H9 (cell line): ENCODE data around the gene LGR5. TPM values are rescaled to one million over a fixed set of nuclear protein-coding genes. Genes with fewer than 3 reads are reported as not detected.

ENCODE experiments used
- DNase-seq: peaks from one replicate; pipeline ENCODE4 v3.0.0-alpha.2; 2017
- H2AFZ ChIP-seq: one replicate; pipeline ENCODE4 v1.6.1; 2013; ENCODE audit warnings: mild to moderate bottlenecking, low read length, control low read depth, moderate library complexity
- H2AK5ac ChIP-seq: 2 replicates; pipeline ENCODE4 v1.6.1; 2013; ENCODE audit warnings: low read length, control low read depth, mixed read lengths; ENCODE audit not compliant: insufficient read length
- H2BK120ac ChIP-seq: one replicate; pipeline ENCODE4 v1.6.1; 2013; ENCODE audit warnings: low read depth, mild to moderate bottlenecking, low read length, control low read depth, inconsistent platforms; ENCODE audit not compliant: poor library complexity, severe bottlenecking
- H2BK12ac ChIP-seq: 2 replicates; pipeline ENCODE4 v1.6.1; 2013; ENCODE audit warnings: low read length, control low read depth, mixed read lengths, low read depth; ENCODE audit not compliant: insufficient read length
- H2BK15ac ChIP-seq: 2 replicates; pipeline ENCODE4 v1.6.1; 2013; ENCODE audit warnings: low read depth, low read length, control low read depth
- H2BK20ac ChIP-seq: one replicate; pipeline ENCODE4 v1.6.1; 2013; ENCODE audit warnings: low read depth, mild to moderate bottlenecking, low read length, control low read depth, inconsistent platforms; ENCODE audit not compliant: poor library complexity, severe bottlenecking
- H2BK5ac ChIP-seq: 2 replicates; pipeline ENCODE4 v1.6.1; 2013; ENCODE audit warnings: low read length, control low read depth, mixed read lengths; ENCODE audit not compliant: insufficient read length
- H3K14ac ChIP-seq: 2 replicates; pipeline ENCODE4 v1.6.1; 2013; ENCODE audit warnings: low read length, control low read depth; ENCODE audit not compliant: insufficient read depth
- H3K18ac ChIP-seq: 2 replicates; pipeline ENCODE4 v1.6.1; 2013; ENCODE audit warnings: low read depth, mild to moderate bottlenecking, mixed read lengths, low read length, control low read depth; ENCODE audit not compliant: insufficient read length
- H3K23ac ChIP-seq: 2 replicates; pipeline ENCODE4 v1.6.1; 2013; ENCODE audit warnings: low read length, control low read depth, mixed read lengths, low read depth; ENCODE audit not compliant: insufficient read length
- H3K23me2 ChIP-seq: 2 replicates; pipeline ENCODE4 v1.6.1; 2013; ENCODE audit warnings: low read depth, mild to moderate bottlenecking, mixed read lengths, low read length, control low read depth; ENCODE audit not compliant: insufficient read length, poor library complexity, severe bottlenecking
- H3K27ac ChIP-seq: 2 replicates; pipeline ENCODE4 v1.5.1; 2013; ENCODE audit warnings: low read length, control low read depth, mixed read lengths, low read depth; ENCODE audit not compliant: insufficient read length
- H3K27me3 ChIP-seq: 2 replicates; pipeline ENCODE4 v1.6.1; 2013; ENCODE audit warnings: low read length, control low read depth, inconsistent platforms; ENCODE audit not compliant: insufficient read depth
- H3K4ac ChIP-seq: 2 replicates; pipeline ENCODE4 v1.6.1; 2013; ENCODE audit warnings: low read depth, mild to moderate bottlenecking, control low read depth, inconsistent platforms, low read length, moderate library complexity
- H3K4me1 ChIP-seq: 2 replicates; pipeline ENCODE4 v1.6.1; 2013; ENCODE audit warnings: low read length, control low read depth, inconsistent platforms; ENCODE audit not compliant: insufficient read depth
- H3K4me2 ChIP-seq: 2 replicates; pipeline ENCODE4 v1.6.1; 2013; ENCODE audit warnings: low read length, control low read depth, mixed read lengths; ENCODE audit not compliant: insufficient read length, insufficient read depth
- H3K56ac ChIP-seq: 2 replicates; pipeline ENCODE4 v1.6.1; 2013; ENCODE audit warnings: low read depth, mild to moderate bottlenecking, mixed read lengths, low read length, control low read depth; ENCODE audit not compliant: insufficient read length
- H3K79me1 ChIP-seq: 2 replicates; pipeline ENCODE4 v1.6.1; 2013; ENCODE audit warnings: low read depth, mild to moderate bottlenecking, moderate library complexity, low read length, control low read depth, inconsistent platforms; ENCODE audit not compliant: insufficient read depth, poor library complexity, severe bottlenecking
- H3K79me2 ChIP-seq: 2 replicates; pipeline ENCODE4 v1.6.1; 2013; ENCODE audit warnings: low read length, control low read depth, inconsistent platforms; ENCODE audit not compliant: insufficient read depth
- H3K9ac ChIP-seq: 2 replicates; pipeline ENCODE4 v1.6.1; 2013; ENCODE audit warnings: low read length, control low read depth, mixed read lengths; ENCODE audit not compliant: insufficient read length; ENCODE audit errors: extremely low read depth
- H3K9me3 ChIP-seq: one replicate; pipeline ENCODE4 v1.6.1; 2013; ENCODE audit warnings: low read depth, low read length, inconsistent platforms; ENCODE audit not compliant: control insufficient read depth
- H3T11ph ChIP-seq: one replicate; pipeline ENCODE4 v1.6.1; 2013; ENCODE audit warnings: mild to moderate bottlenecking, low read length, control low read depth, inconsistent platforms
- H4K20me1 ChIP-seq: one replicate; pipeline ENCODE4 v1.6.1; 2013; ENCODE audit not compliant: control insufficient read depth, insufficient read length, insufficient read depth
- H4K5ac ChIP-seq: 2 replicates; pipeline ENCODE4 v1.6.1; 2013; ENCODE audit warnings: low read depth, mild to moderate bottlenecking, mixed read lengths, low read length, control low read depth; ENCODE audit not compliant: insufficient read length
- H4K8ac ChIP-seq: replicated peaks from 2 replicates; pipeline ENCODE4 v1.6.1; 2013; ENCODE audit warnings: low read length, control low read depth, mixed read lengths, low read depth; ENCODE audit not compliant: insufficient read length
- H4K91ac ChIP-seq: 2 replicates; pipeline ENCODE4 v1.6.1; 2013; ENCODE audit warnings: low read depth, mild to moderate bottlenecking, moderate library complexity, mixed read lengths, low read length, control low read depth; ENCODE audit not compliant: insufficient read length
- H3K27ac Mint-ChIP-seq, 3 experiments: 2 replicates in 2 of 3; 3 replicates in 1 of 3; pipeline ENCODE4 v1.8.0; 2020 to 2021; ENCODE audit warnings: mixed read lengths in 3 of 3, mild to moderate bottlenecking in 1 of 3, moderate library complexity in 1 of 3
- H3K27me3 Mint-ChIP-seq: 2 replicates; pipeline ENCODE4 v1.8.0; 2021; ENCODE audit warnings: low read depth, mild to moderate bottlenecking, moderate library complexity, mixed read lengths
- H3K36me3 Mint-ChIP-seq, 3 experiments: 2 replicates in 2 of 3; 3 replicates in 1 of 3; pipeline ENCODE4 v1.8.0; 2020 to 2021; ENCODE audit warnings: low read depth in 3 of 3, mixed read lengths in 3 of 3; ENCODE audit not compliant: insufficient read depth in 1 of 3
- H3K4me1 Mint-ChIP-seq, 2 experiments: 2 replicates each; pipeline ENCODE4 v1.8.0; 2020; ENCODE audit warnings: mixed read lengths in 2 of 2
- H3K4me3 Mint-ChIP-seq, 2 experiments: 2 replicates in 1 of 2; 3 replicates in 1 of 2; pipeline ENCODE4 v1.8.0; 2020 to 2021; ENCODE audit warnings: mild to moderate bottlenecking in 2 of 2, mixed read lengths in 2 of 2, moderate library complexity in 1 of 2
- H3K9me3 Mint-ChIP-seq, 2 experiments: 2 replicates in 1 of 2; 3 replicates in 1 of 2; pipeline ENCODE4 v1.8.0; 2020; ENCODE audit warnings: mild to moderate bottlenecking in 2 of 2, mixed read lengths in 2 of 2, moderate library complexity in 1 of 2
- CTCF ChIP-seq: fragments of 200-600 bp; sonication (generic); conservative IDR thresholded peaks from 3 replicates; pipeline ENCODE4 v1.8.0; 2021; ENCODE audit warnings: antibody characterized with exemption, mild to moderate bottlenecking
- WGBS: extraction: QIAGEN DNeasy Blood & Tissue Kit; methylation state at CpG from one replicate; pipeline ENCODE4 v1.1.7; 2013; ENCODE audit warnings: missing lambda C conversion rate, low lambda C conversion rate, mixed read lengths; ENCODE audit not compliant: insufficient read length; ENCODE audit errors: extremely low coverage; 5-methylcytosine and 5-hydroxymethylcytosine counted together
- total RNA-seq: library from RNA; stranded (reverse); gene quantifications from 2 replicates; pipeline ENCODE4 v1.2.1, GENCODE V29; 2021

LGR5 gene
- total RNA-seq, 1 experiment from 2014 or later, result 0.09 TPM

GRCh38 chr12:71591601-71592000 lies 152.0 kb downstream of the LGR5 start:
- no peak overlapping the region for H3K27ac Mint-ChIP-seq
- Histone ChIP-seq H3T11ph (no peak overlapping the region), H3K23me2 (no peaks in the 10 kb centered on the region), H4K20me1 (no peaks in the 10 kb centered on the region), H3K9me3 (no peaks in the 10 kb centered on the region), H4K8ac (no peak overlapping the region), H3K27me3 (no peaks in the 10 kb centered on the region), H3K14ac (no peak overlapping the region), H3K23ac (no peak overlapping the region), H4K91ac (no peak overlapping the region), H3K4me2 (no peak overlapping the region), H3K27ac (no peak overlapping the region), H3K18ac (no peak overlapping the region), H3K9ac (no peak overlapping the region), H2BK20ac (no peak overlapping the region), H2BK15ac (no peak overlapping the region), H2BK12ac (no peak overlapping the region), H4K5ac (no peak overlapping the region), H3K79me2 (no peaks in the 10 kb centered on the region), H2BK5ac (no peak overlapping the region), H3K56ac (no peak overlapping the region), H3K4me1 (no peaks in the 10 kb centered on the region; the same call in 1 of the 2 replicates), H2BK120ac (no peak overlapping the region), H3K4ac (no peak overlapping the region), H2AFZ (no peak overlapping the region), H3K79me1 (no peaks in the 10 kb centered on the region), H2AK5ac (no peak overlapping the region)
- DNase-seq, result peak; percentile 74
- H3K4me3 Mint-ChIP-seq, result no peak overlapping the region
- no peaks in the 10 kb centered on the region for H3K36me3 Mint-ChIP-seq
- no peaks in the 10 kb centered on the region for H3K9me3 Mint-ChIP-seq
- TF ChIP-seq CTCF, result no peak
- peaks cover 8 to 9% of the 10 kb centered on the region in 2 experiments for H3K4me1 Mint-ChIP-seq
- WGBS, result no CpG with 5 or more reads among the region's 2 CpGs
- H3K27me3 Mint-ChIP-seq, result no peaks in the 10 kb centered on the region
